H9 (cell line): ENCODE measurements around the gene PTPRN2. TPM values are rescaled to one million over a fixed set of nuclear protein-coding genes. Genes with fewer than 3 reads are reported as not detected.

ENCODE experiments used
- DNase-seq: peaks from one replicate; pipeline ENCODE4 v3.0.0-alpha.2; 2017
- H2AFZ ChIP-seq: one replicate; pipeline ENCODE4 v1.6.1; 2013; ENCODE audit warnings: mild to moderate bottlenecking, low read length, control low read depth, moderate library complexity
- H2AK5ac ChIP-seq: 2 replicates; pipeline ENCODE4 v1.6.1; 2013; ENCODE audit warnings: low read length, control low read depth, mixed read lengths; ENCODE audit not compliant: insufficient read length
- H2BK120ac ChIP-seq: one replicate; pipeline ENCODE4 v1.6.1; 2013; ENCODE audit warnings: low read depth, mild to moderate bottlenecking, low read length, control low read depth, inconsistent platforms; ENCODE audit not compliant: poor library complexity, severe bottlenecking
- H2BK12ac ChIP-seq: 2 replicates; pipeline ENCODE4 v1.6.1; 2013; ENCODE audit warnings: low read length, control low read depth, mixed read lengths, low read depth; ENCODE audit not compliant: insufficient read length
- H2BK15ac ChIP-seq: 2 replicates; pipeline ENCODE4 v1.6.1; 2013; ENCODE audit warnings: low read depth, low read length, control low read depth
- H2BK20ac ChIP-seq: one replicate; pipeline ENCODE4 v1.6.1; 2013; ENCODE audit warnings: low read depth, mild to moderate bottlenecking, low read length, control low read depth, inconsistent platforms; ENCODE audit not compliant: poor library complexity, severe bottlenecking
- H2BK5ac ChIP-seq: 2 replicates; pipeline ENCODE4 v1.6.1; 2013; ENCODE audit warnings: low read length, control low read depth, mixed read lengths; ENCODE audit not compliant: insufficient read length
- H3K14ac ChIP-seq: 2 replicates; pipeline ENCODE4 v1.6.1; 2013; ENCODE audit warnings: low read length, control low read depth; ENCODE audit not compliant: insufficient read depth
- H3K18ac ChIP-seq: 2 replicates; pipeline ENCODE4 v1.6.1; 2013; ENCODE audit warnings: low read depth, mild to moderate bottlenecking, mixed read lengths, low read length, control low read depth; ENCODE audit not compliant: insufficient read length
- H3K23ac ChIP-seq: 2 replicates; pipeline ENCODE4 v1.6.1; 2013; ENCODE audit warnings: low read length, control low read depth, mixed read lengths, low read depth; ENCODE audit not compliant: insufficient read length
- H3K23me2 ChIP-seq: 2 replicates; pipeline ENCODE4 v1.6.1; 2013; ENCODE audit warnings: low read depth, mild to moderate bottlenecking, mixed read lengths, low read length, control low read depth; ENCODE audit not compliant: insufficient read length, poor library complexity, severe bottlenecking
- H3K27ac ChIP-seq: 2 replicates; pipeline ENCODE4 v1.5.1; 2013; ENCODE audit warnings: low read length, control low read depth, mixed read lengths, low read depth; ENCODE audit not compliant: insufficient read length
- H3K27me3 ChIP-seq: 2 replicates; pipeline ENCODE4 v1.6.1; 2013; ENCODE audit warnings: low read length, control low read depth, inconsistent platforms; ENCODE audit not compliant: insufficient read depth
- H3K4ac ChIP-seq: 2 replicates; pipeline ENCODE4 v1.6.1; 2013; ENCODE audit warnings: low read depth, mild to moderate bottlenecking, control low read depth, inconsistent platforms, low read length, moderate library complexity
- H3K4me1 ChIP-seq: 2 replicates; pipeline ENCODE4 v1.6.1; 2013; ENCODE audit warnings: low read length, control low read depth, inconsistent platforms; ENCODE audit not compliant: insufficient read depth
- H3K4me2 ChIP-seq: 2 replicates; pipeline ENCODE4 v1.6.1; 2013; ENCODE audit warnings: low read length, control low read depth, mixed read lengths; ENCODE audit not compliant: insufficient read length, insufficient read depth
- H3K56ac ChIP-seq: 2 replicates; pipeline ENCODE4 v1.6.1; 2013; ENCODE audit warnings: low read depth, mild to moderate bottlenecking, mixed read lengths, low read length, control low read depth; ENCODE audit not compliant: insufficient read length
- H3K79me1 ChIP-seq: 2 replicates; pipeline ENCODE4 v1.6.1; 2013; ENCODE audit warnings: low read depth, mild to moderate bottlenecking, moderate library complexity, low read length, control low read depth, inconsistent platforms; ENCODE audit not compliant: insufficient read depth, poor library complexity, severe bottlenecking
- H3K79me2 ChIP-seq: 2 replicates; pipeline ENCODE4 v1.6.1; 2013; ENCODE audit warnings: low read length, control low read depth, inconsistent platforms; ENCODE audit not compliant: insufficient read depth
- H3K9ac ChIP-seq: 2 replicates; pipeline ENCODE4 v1.6.1; 2013; ENCODE audit warnings: low read length, control low read depth, mixed read lengths; ENCODE audit not compliant: insufficient read length; ENCODE audit errors: extremely low read depth
- H3K9me3 ChIP-seq: one replicate; pipeline ENCODE4 v1.6.1; 2013; ENCODE audit warnings: low read depth, low read length, inconsistent platforms; ENCODE audit not compliant: control insufficient read depth
- H3T11ph ChIP-seq: one replicate; pipeline ENCODE4 v1.6.1; 2013; ENCODE audit warnings: mild to moderate bottlenecking, low read length, control low read depth, inconsistent platforms
- H4K20me1 ChIP-seq: one replicate; pipeline ENCODE4 v1.6.1; 2013; ENCODE audit not compliant: control insufficient read depth, insufficient read length, insufficient read depth
- H4K5ac ChIP-seq: 2 replicates; pipeline ENCODE4 v1.6.1; 2013; ENCODE audit warnings: low read depth, mild to moderate bottlenecking, mixed read lengths, low read length, control low read depth; ENCODE audit not compliant: insufficient read length
- H4K8ac ChIP-seq: replicated peaks from 2 replicates; pipeline ENCODE4 v1.6.1; 2013; ENCODE audit warnings: low read length, control low read depth, mixed read lengths, low read depth; ENCODE audit not compliant: insufficient read length
- H4K91ac ChIP-seq: 2 replicates; pipeline ENCODE4 v1.6.1; 2013; ENCODE audit warnings: low read depth, mild to moderate bottlenecking, moderate library complexity, mixed read lengths, low read length, control low read depth; ENCODE audit not compliant: insufficient read length
- H3K27ac Mint-ChIP-seq, 3 experiments: 2 replicates in 2 of 3; 3 replicates in 1 of 3; pipeline ENCODE4 v1.8.0; 2020 to 2021; ENCODE audit warnings: mixed read lengths in 3 of 3, mild to moderate bottlenecking in 1 of 3, moderate library complexity in 1 of 3
- H3K27me3 Mint-ChIP-seq: 2 replicates; pipeline ENCODE4 v1.8.0; 2021; ENCODE audit warnings: low read depth, mild to moderate bottlenecking, moderate library complexity, mixed read lengths
- H3K36me3 Mint-ChIP-seq, 3 experiments: 2 replicates in 2 of 3; 3 replicates in 1 of 3; pipeline ENCODE4 v1.8.0; 2020 to 2021; ENCODE audit warnings: low read depth in 3 of 3, mixed read lengths in 3 of 3; ENCODE audit not compliant: insufficient read depth in 1 of 3
- H3K4me1 Mint-ChIP-seq, 2 experiments: 2 replicates each; pipeline ENCODE4 v1.8.0; 2020; ENCODE audit warnings: mixed read lengths in 2 of 2
- H3K4me3 Mint-ChIP-seq, 2 experiments: 2 replicates in 1 of 2; 3 replicates in 1 of 2; pipeline ENCODE4 v1.8.0; 2020 to 2021; ENCODE audit warnings: mild to moderate bottlenecking in 2 of 2, mixed read lengths in 2 of 2, moderate library complexity in 1 of 2
- H3K9me3 Mint-ChIP-seq, 2 experiments: 2 replicates in 1 of 2; 3 replicates in 1 of 2; pipeline ENCODE4 v1.8.0; 2020; ENCODE audit warnings: mild to moderate bottlenecking in 2 of 2, mixed read lengths in 2 of 2, moderate library complexity in 1 of 2
- WGBS: extraction: QIAGEN DNeasy Blood & Tissue Kit; methylation state at CpG from one replicate; pipeline ENCODE4 v1.1.7; 2013; ENCODE audit warnings: missing lambda C conversion rate, low lambda C conversion rate, mixed read lengths; ENCODE audit not compliant: insufficient read length; ENCODE audit errors: extremely low coverage; 5-methylcytosine and 5-hydroxymethylcytosine counted together
- total RNA-seq: library from RNA; stranded (reverse); gene quantifications from 2 replicates; pipeline ENCODE4 v1.2.1, GENCODE V29; 2021
- TF ChIP-seq, protein P1 (sequence below): fragments of 200-600 bp; sonication (generic); conservative IDR thresholded peaks from 3 replicates; pipeline ENCODE4 v1.8.0; 2021; ENCODE audit warnings: antibody characterized with exemption, mild to moderate bottlenecking

The PTPRN2 gene
- total RNA-seq, 1 experiment from 2014 or later, result 5.2 TPM

GRCh38 chr7:158345731-158346130 lies 241.9 kb downstream of the PTPRN2 start:
- no CpG with 5 or more reads among the region's 6 CpGs for WGBS
- no peak overlapping the region for H3K14ac ChIP-seq
- Mint-ChIP-seq H3K4me1 (peaks cover 7 to 15% of the 10 kb centered on the region in 2 experiments), H3K27me3 (peaks cover 22% of the 10 kb centered on the region), H3K9me3 (peaks cover 24 to 28% of the 10 kb centered on the region in 2 experiments), H3K36me3 (peaks cover 8 to 13% (median 13%) of the 10 kb centered on the region in 3 experiments; a peak in 6 of 7 replicates), H3K27ac (no peak overlapping the region; a peak in 1 of 7 replicates), H3K4me3 (no peak overlapping the region)
- no peaks in the 10 kb centered on the region for H3K79me2 ChIP-seq
- H2AFZ ChIP-seq, result no peak overlapping the region
- H3K9me3 ChIP-seq, result peaks cover 14% of the 10 kb centered on the region
- no peak overlapping the region for H3K23ac ChIP-seq
- no peak overlapping the region for H3K4ac ChIP-seq
- TF ChIP-seq, protein P1, sequence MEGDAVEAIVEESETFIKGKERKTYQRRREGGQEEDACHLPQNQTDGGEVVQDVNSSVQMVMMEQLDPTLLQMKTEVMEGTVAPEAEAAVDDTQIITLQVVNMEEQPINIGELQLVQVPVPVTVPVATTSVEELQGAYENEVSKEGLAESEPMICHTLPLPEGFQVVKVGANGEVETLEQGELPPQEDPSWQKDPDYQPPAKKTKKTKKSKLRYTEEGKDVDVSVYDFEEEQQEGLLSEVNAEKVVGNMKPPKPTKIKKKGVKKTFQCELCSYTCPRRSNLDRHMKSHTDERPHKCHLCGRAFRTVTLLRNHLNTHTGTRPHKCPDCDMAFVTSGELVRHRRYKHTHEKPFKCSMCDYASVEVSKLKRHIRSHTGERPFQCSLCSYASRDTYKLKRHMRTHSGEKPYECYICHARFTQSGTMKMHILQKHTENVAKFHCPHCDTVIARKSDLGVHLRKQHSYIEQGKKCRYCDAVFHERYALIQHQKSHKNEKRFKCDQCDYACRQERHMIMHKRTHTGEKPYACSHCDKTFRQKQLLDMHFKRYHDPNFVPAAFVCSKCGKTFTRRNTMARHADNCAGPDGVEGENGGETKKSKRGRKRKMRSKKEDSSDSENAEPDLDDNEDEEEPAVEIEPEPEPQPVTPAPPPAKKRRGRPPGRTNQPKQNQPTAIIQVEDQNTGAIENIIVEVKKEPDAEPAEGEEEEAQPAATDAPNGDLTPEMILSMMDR, result no peak
- H3K9ac ChIP-seq, result no peak overlapping the region
- no peak overlapping the region for H3K4me2 ChIP-seq
- H3K79me1 ChIP-seq, result no peaks in the 10 kb centered on the region
- no peaks in the 10 kb centered on the region for H3K4me1 ChIP-seq
- H2BK5ac ChIP-seq, result no peak overlapping the region
- H2BK12ac ChIP-seq, result no peak overlapping the region
- H4K20me1 ChIP-seq, result no peaks in the 10 kb centered on the region
- no peak overlapping the region for H4K91ac ChIP-seq
- no peak overlapping the region for H2AK5ac ChIP-seq
- no peaks in the 10 kb centered on the region for H3K23me2 ChIP-seq
- no peak overlapping the region for H3K56ac ChIP-seq
- no peak overlapping the region for H2BK20ac ChIP-seq
- no peak overlapping the region for H3K18ac ChIP-seq
- H3K27me3 ChIP-seq, result peaks cover 3% of the 10 kb centered on the region; the same call in 1 of the 2 replicates
- H2BK15ac ChIP-seq, result no peak overlapping the region
- H4K5ac ChIP-seq, result no peak overlapping the region
- H3T11ph ChIP-seq, result no peak overlapping the region
- no peak overlapping the region for H2BK120ac ChIP-seq
- no peak overlapping the region for H4K8ac ChIP-seq
- no peak overlapping the region for H3K27ac ChIP-seq
- no peak for DNase-seq
